DMS79 treated with DMSO at 0.1 percent for 48 hours (cell line): ENCODE data around the gene ELMO1.

Experiments
- DNase-seq: peaks from one replicate; lab custom pipeline; 2025; lab: John Stamatoyannopoulos, UW

The ELMO1 gene

GRCh38 chr7:36945612-36946400 is 502.9 kb downstream of the ELMO1 start:
- no peak for DNase-seq

- no peak for DNase-seq
These were observed 503.8 kb downstream of the ELMO1 start for GRCh38 chr7:36944838-36945237.

GRCh38 chr7:36943591-36944435 is 504.9 kb downstream of the ELMO1 start:
- DNase-seq: no peak

- no peak for DNase-seq
These were observed 505.7 kb downstream of the ELMO1 start for GRCh38 chr7:36942955-36943354.

- DNase-seq: no peak
These were observed 506.1 kb downstream of the ELMO1 start for GRCh38 chr7:36942541-36942940.

GRCh38 chr7:36942025-36942424 is 506.6 kb downstream of the ELMO1 start:
- no peak for DNase-seq

- no peak for DNase-seq
These were observed 507.3 kb downstream of the ELMO1 start for GRCh38 chr7:36941359-36941758.

- no peak for DNase-seq
These were observed 508.8 kb downstream of the ELMO1 start for GRCh38 chr7:36939816-36940215.

- DNase-seq: no peak
These were observed 510.7 kb downstream of the ELMO1 start for GRCh38 chr7:36937754-36938563.

- no peak for DNase-seq
These were observed 516.8 kb downstream of the ELMO1 start for GRCh38 chr7:36931892-36932291.

GRCh38 chr7:36929791-36930190 is 518.9 kb downstream of the ELMO1 start:
- no peak for DNase-seq

- no peak for DNase-seq
These were observed 519.9 kb downstream of the ELMO1 start for GRCh38 chr7:36928718-36929117.

GRCh38 chr7:36928311-36928710 is 520.4 kb downstream of the ELMO1 start:
- DNase-seq: no peak

- no peak for DNase-seq
These were observed 523.0 kb downstream of the ELMO1 start for GRCh38 chr7:36925691-36926090.

- no peak for DNase-seq
These were observed 523.5 kb downstream of the ELMO1 start for GRCh38 chr7:36925207-36925606.

- no peak for DNase-seq
These were observed 524.7 kb downstream of the ELMO1 start for GRCh38 chr7:36923943-36924436.

- no peak for DNase-seq
These were observed 525.5 kb downstream of the ELMO1 start for GRCh38 chr7:36923185-36923584.

GRCh38 chr7:36920433-36920832 is 528.2 kb downstream of the ELMO1 start:
- no peak for DNase-seq

- no peak for DNase-seq
These were observed 528.9 kb downstream of the ELMO1 start for GRCh38 chr7:36919738-36920137.

GRCh38 chr7:36918591-36918990 is 530.1 kb downstream of the ELMO1 start:
- DNase-seq: no peak

- DNase-seq: no peak
These were observed 532.0 kb downstream of the ELMO1 start for GRCh38 chr7:36916619-36917018.

- no peak for DNase-seq
These were observed 532.5 kb downstream of the ELMO1 start for GRCh38 chr7:36916116-36916515.
